ENCODE results near the gene ZNF107. TPM values are rescaled to one million over a fixed set of nuclear protein-coding genes. Genes with fewer than 3 reads are reported as not detected.

The ZNF107 gene
- total RNA-seq, 1 experiment from 2014 or later = 24.7 TPM

GRCh38 chr7:64642875-64643274 lies 23.1 kb upstream of the ZNF107 start:
- no peaks in the 10 kb centered on the region for H3K4me1 Mint-ChIP-seq
- no CpG with 5 or more reads among the region's 2 CpGs for WGBS (ENCODE audit: extremely low coverage, insufficient read length, low lambda C conversion rate)
- peaks cover 0 to 2% of the 10 kb centered on the region in 2 experiments for H3K9me3 Mint-ChIP-seq

More at GRCh38 chr7:64642875-64643274, 23.1 kb upstream of the ZNF107 start:
- Histone ChIP-seq H4K5ac (ENCODE audit: insufficient read length, low read depth, low read length) (no peak overlapping the region), H4K8ac (replicated peaks; ENCODE audit: insufficient read length, low read depth, low read length) (no peak overlapping the region), H2BK15ac (ENCODE audit: low read depth, low read length) (no peak overlapping the region), H3K27ac (ENCODE audit: insufficient read length, low read depth, low read length) (no peak overlapping the region), H3K9me3 (ENCODE audit: control insufficient read depth, low read depth, low read length) (peaks cover 69% of the 10 kb centered on the region), H3K4me1 (ENCODE audit: insufficient read depth, low read length) (no peaks in the 10 kb centered on the region), H3K79me1 (ENCODE audit: insufficient read depth, low read depth, low read length, poor library complexity, severe bottlenecking) (no peaks in the 10 kb centered on the region), H2AFZ (ENCODE audit: low read length) (no peak overlapping the region), H2BK20ac (ENCODE audit: low read depth, low read length, poor library complexity, severe bottlenecking) (no peak overlapping the region), H3K4me2 (ENCODE audit: insufficient read depth, insufficient read length, low read length) (no peak overlapping the region), H2BK12ac (ENCODE audit: insufficient read length, low read depth, low read length) (no peak overlapping the region), H3K4ac (ENCODE audit: low read depth, low read length) (no peak overlapping the region), H3K23me2 (ENCODE audit: insufficient read length, low read depth, low read length, poor library complexity, severe bottlenecking) (no peaks in the 10 kb centered on the region), H3K14ac (ENCODE audit: insufficient read depth, low read length) (no peak overlapping the region), H2BK120ac (ENCODE audit: low read depth, low read length, poor library complexity, severe bottlenecking) (no peak overlapping the region), H3K9ac (ENCODE audit: extremely low read depth, insufficient read length, low read length) (no peak overlapping the region), H3K23ac (ENCODE audit: insufficient read length, low read depth, low read length) (no peak overlapping the region), H2BK5ac (ENCODE audit: insufficient read length, low read length) (no peak overlapping the region), H3K56ac (ENCODE audit: insufficient read length, low read depth, low read length) (no peak overlapping the region), H2AK5ac (ENCODE audit: insufficient read length, low read length) (no peak overlapping the region), H3T11ph (ENCODE audit: low read length) (no peak overlapping the region), H3K18ac (ENCODE audit: insufficient read length, low read depth, low read length) (no peak overlapping the region), H3K79me2 (ENCODE audit: insufficient read depth, low read length) (no peaks in the 10 kb centered on the region), H3K27me3 (ENCODE audit: insufficient read depth, low read length) (no peaks in the 10 kb centered on the region), H4K20me1 (ENCODE audit: control insufficient read depth, insufficient read depth, insufficient read length) (no peaks in the 10 kb centered on the region), H4K91ac (ENCODE audit: insufficient read length, low read depth, low read length) (no peak overlapping the region)
- DNase-seq = no peak
- Mint-ChIP-seq H3K27ac (no peak overlapping the region), H3K27me3 (ENCODE audit: low read depth) (no peaks in the 10 kb centered on the region), H3K36me3 (ENCODE audit: insufficient read depth in 1 of 3, low read depth in 3 of 3) (peaks cover 0 to 22% (median 4%) of the 10 kb centered on the region in 3 experiments; a peak in 5 of 7 replicates), H3K4me3 (no peak overlapping the region)
- TF ChIP-seq, protein P1, sequence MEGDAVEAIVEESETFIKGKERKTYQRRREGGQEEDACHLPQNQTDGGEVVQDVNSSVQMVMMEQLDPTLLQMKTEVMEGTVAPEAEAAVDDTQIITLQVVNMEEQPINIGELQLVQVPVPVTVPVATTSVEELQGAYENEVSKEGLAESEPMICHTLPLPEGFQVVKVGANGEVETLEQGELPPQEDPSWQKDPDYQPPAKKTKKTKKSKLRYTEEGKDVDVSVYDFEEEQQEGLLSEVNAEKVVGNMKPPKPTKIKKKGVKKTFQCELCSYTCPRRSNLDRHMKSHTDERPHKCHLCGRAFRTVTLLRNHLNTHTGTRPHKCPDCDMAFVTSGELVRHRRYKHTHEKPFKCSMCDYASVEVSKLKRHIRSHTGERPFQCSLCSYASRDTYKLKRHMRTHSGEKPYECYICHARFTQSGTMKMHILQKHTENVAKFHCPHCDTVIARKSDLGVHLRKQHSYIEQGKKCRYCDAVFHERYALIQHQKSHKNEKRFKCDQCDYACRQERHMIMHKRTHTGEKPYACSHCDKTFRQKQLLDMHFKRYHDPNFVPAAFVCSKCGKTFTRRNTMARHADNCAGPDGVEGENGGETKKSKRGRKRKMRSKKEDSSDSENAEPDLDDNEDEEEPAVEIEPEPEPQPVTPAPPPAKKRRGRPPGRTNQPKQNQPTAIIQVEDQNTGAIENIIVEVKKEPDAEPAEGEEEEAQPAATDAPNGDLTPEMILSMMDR (conservative IDR thresholded peaks at IDR 0.05) = no peak

Data from H9 (cell line).